IMR-90 (cell line): ENCODE data around the gene FOXL3. TPM values are rescaled to one million over a fixed set of nuclear protein-coding genes. Genes with fewer than 3 reads are reported as not detected.
A peak's percentile ranks its signal among the peaks of the same experiment; 100 is the strongest.

Experiments used
- ATAC-seq: fragments of 200-7000 bp; cut with Tn5 transposase; 2 replicates; pipeline ENCODE4 v1.9.1; 2020; ENCODE audit warnings: low read depth, mild to moderate bottlenecking, moderate library complexity
- BruUV-seq: library from RNA; stranded (reverse); fragments of 400-500 nt; replicated peaks from 2 replicates; lab custom pipeline; 2021; lab: Mats Ljungman, UMichigan
- CTCF ChIA-PET: fragments of 300-600 bp; formaldehyde crosslinking; extraction: SDS; loops from one replicate; lab custom pipeline; 2021; ENCODE audit warnings: antibody characterized with exemption; lab: Yijun Ruan, JAX
- POLR2A ChIA-PET: fragments of 300-600 bp; sonication (Branson Sonifier 250); formaldehyde crosslinking; loops from one replicate; lab custom pipeline; 2022; ENCODE audit warnings: antibody characterized with exemption; ENCODE audit not compliant: unreplicated experiment; lab: Charles Lee
- DNase-seq: peaks from one replicate; pipeline ENCODE4 v3.0.0; 2013
- H2AFZ ChIP-seq: replicated peaks from 2 replicates; pipeline ENCODE3; 2013; ENCODE audit warnings: low read length, mild to moderate bottlenecking; ENCODE audit not compliant: poor library complexity
- H2AK5ac ChIP-seq: 2 replicates; pipeline ENCODE4 v1.6.1; 2013; ENCODE audit warnings: low read depth, low read length, inconsistent platforms
- H2AK9ac ChIP-seq: replicated peaks from 2 replicates; pipeline ENCODE3; 2013; ENCODE audit warnings: mild to moderate bottlenecking, low read depth, low read length, moderate library complexity; ENCODE audit not compliant: poor library complexity
- H2BK120ac ChIP-seq: 2 replicates; pipeline ENCODE4 v1.6.1; 2013; ENCODE audit warnings: low read depth, low read length, inconsistent platforms
- H2BK15ac ChIP-seq: 3 replicates; pipeline ENCODE4 v1.6.1; 2013; ENCODE audit warnings: low read depth, low read length, inconsistent platforms
- H2BK20ac ChIP-seq: 2 replicates; pipeline ENCODE4 v1.6.1; 2013; ENCODE audit warnings: low read depth, mild to moderate bottlenecking, inconsistent platforms, low read length, moderate library complexity
- H2BK5ac ChIP-seq: 2 replicates; pipeline ENCODE4 v1.6.1; 2013; ENCODE audit warnings: mild to moderate bottlenecking, low read depth, low read length, inconsistent platforms; ENCODE audit not compliant: poor library complexity, severe bottlenecking
- H3K14ac ChIP-seq: replicated peaks from 2 replicates; pipeline ENCODE4 v1.6.1; 2013; ENCODE audit warnings: low read depth, low read length, inconsistent platforms
- H3K18ac ChIP-seq: 2 replicates; pipeline ENCODE4 v1.6.1; 2013; ENCODE audit warnings: low read depth, low read length, control low read depth
- H3K23ac ChIP-seq: 2 replicates; pipeline ENCODE4 v1.6.1; 2013; ENCODE audit warnings: low read depth, low read length, inconsistent platforms
- H3K27ac ChIP-seq: 2 replicates; pipeline ENCODE4 v1.5.1; 2013; ENCODE audit warnings: mild to moderate bottlenecking, control low read depth, low read length; ENCODE audit not compliant: insufficient read depth
- H3K27me3 ChIP-seq: 2 replicates; pipeline ENCODE4 v1.6.1; 2013; ENCODE audit warnings: low read length; ENCODE audit not compliant: control insufficient read depth, insufficient read depth
- H3K36me3 ChIP-seq: 2 replicates; pipeline ENCODE4 v1.6.1; 2013; ENCODE audit warnings: low read length, mixed read lengths; ENCODE audit not compliant: control insufficient read depth, insufficient read depth
- H3K4ac ChIP-seq: 2 replicates; pipeline ENCODE4 v1.6.1; 2013; ENCODE audit warnings: low read depth, low read length, inconsistent platforms
- H3K4me1 ChIP-seq: 2 replicates; pipeline ENCODE4 v1.6.1; 2013; ENCODE audit warnings: low read length, mixed read lengths; ENCODE audit not compliant: control insufficient read depth, insufficient read depth
- H3K4me2 ChIP-seq: 2 replicates; pipeline ENCODE4 v1.6.1; 2013; ENCODE audit warnings: low read depth, mild to moderate bottlenecking, control low read depth, low read length, moderate library complexity
- H3K4me3 ChIP-seq: 2 replicates; pipeline ENCODE4 v1.5.1; 2013; ENCODE audit warnings: low read depth, mild to moderate bottlenecking, control low read depth, low read length, moderate library complexity; ENCODE audit not compliant: insufficient read depth
- H3K56ac ChIP-seq: 2 replicates; pipeline ENCODE4 v1.6.1; 2013; ENCODE audit warnings: low read length, inconsistent platforms; ENCODE audit not compliant: insufficient read depth; ENCODE audit errors: extremely low read depth
- H3K79me1 ChIP-seq, 2 experiments: 2 replicates each; pipeline ENCODE4 v1.6.1; 2013; ENCODE audit warnings: low read length in 2 of 2, inconsistent platforms in 1 of 2, low read depth in 1 of 2
- H3K9ac ChIP-seq: 2 replicates; pipeline ENCODE4 v1.6.1; 2013; ENCODE audit warnings: low read depth, low read length, control low read depth
- H3K9me1 ChIP-seq: 2 replicates; pipeline ENCODE4 v1.6.1; 2013; ENCODE audit warnings: low read length, inconsistent platforms; ENCODE audit not compliant: insufficient read depth
- H3K9me3 ChIP-seq: 2 replicates; pipeline ENCODE4 v1.6.1; 2013; ENCODE audit warnings: low read length; ENCODE audit not compliant: control insufficient read depth, insufficient read depth
- H4K20me1 ChIP-seq: 2 replicates; pipeline ENCODE4 v1.6.1; 2013; ENCODE audit warnings: low read length, inconsistent platforms; ENCODE audit not compliant: insufficient read depth
- H4K5ac ChIP-seq: 2 replicates; pipeline ENCODE4 v1.6.1; 2013; ENCODE audit warnings: mild to moderate bottlenecking, low read depth, low read length, control low read depth
- H4K8ac ChIP-seq, 2 experiments: 2 replicates each; pipeline ENCODE4 v1.6.1; 2013; ENCODE audit warnings: low read depth in 2 of 2, low read length in 2 of 2, control low read depth in 1 of 2, inconsistent platforms in 1 of 2
- H4K91ac ChIP-seq: 2 replicates; pipeline ENCODE4 v1.6.1; 2013; ENCODE audit warnings: low read depth, low read length, inconsistent platforms; ENCODE audit not compliant: insufficient read depth
- CEBPB ChIP-seq: IDR thresholded peaks from 2 replicates; pipeline ENCODE4 v1.6.1; 2012; ENCODE audit warnings: low read depth, low read length, improper control_type of control experiment
- CHD1 ChIP-seq: IDR thresholded peaks from 2 replicates; pipeline ENCODE4 v1.6.1; 2012; ENCODE audit warnings: low read depth, low read length, improper control_type of control experiment
- MAFK ChIP-seq: IDR thresholded peaks from 2 replicates; pipeline ENCODE4 v1.6.1; 2012; ENCODE audit warnings: low read depth, low read length, improper control_type of control experiment
- MAZ ChIP-seq: IDR thresholded peaks from 2 replicates; pipeline ENCODE4 v1.6.1; 2012; ENCODE audit warnings: low read depth, mild to moderate bottlenecking, low read length, improper control_type of control experiment, moderate library complexity, borderline replicate concordance
- MXI1 ChIP-seq: IDR thresholded peaks from 2 replicates; pipeline ENCODE4 v1.6.1; 2012; ENCODE audit warnings: low read depth, mild to moderate bottlenecking, low read length, moderate library complexity, borderline replicate concordance
- NFE2L2 ChIP-seq: fragments of 150-350 bp; IDR thresholded peaks from 2 replicates; pipeline ENCODE4 v1.6.1; 2016; ENCODE audit warnings: low read depth, mild to moderate bottlenecking, low read length
- RCOR1 ChIP-seq: IDR thresholded peaks from 2 replicates; pipeline ENCODE4 v1.6.1; 2012; ENCODE audit warnings: mild to moderate bottlenecking, low read length, improper control_type of control experiment; ENCODE audit not compliant: insufficient replicate concordance
- RFX5 ChIP-seq: IDR thresholded peaks from 2 replicates; pipeline ENCODE4 v1.8.0; 2012; ENCODE audit warnings: low read depth, mild to moderate bottlenecking, low read length, moderate library complexity
- SMC3 ChIP-seq: fragments of 150-350 bp; IDR thresholded peaks from 2 replicates; pipeline ENCODE4 v1.6.1; 2016; ENCODE audit warnings: low read depth, mild to moderate bottlenecking, antibody characterized with exemption, low read length, moderate library complexity
- WGBS, 2 experiments: methylation state at CpG; one replicate each; pipeline versions ENCODE4 v1.1.5 to v1.1.7; 2013; ENCODE audit warnings: missing lambda C conversion rate in 2 of 2; ENCODE audit not compliant: insufficient read length in 1 of 2; ENCODE audit errors: extremely low coverage in 2 of 2; 5-methylcytosine and 5-hydroxymethylcytosine counted together
- dilution Hi-C: fragments of 300-500 bp; cut with HindIII; formaldehyde crosslinking; loops from one replicate; pipeline ENCODE4 v1.14.3; 2018; ENCODE audit warnings: low sequenced_read_pairs; ENCODE audit not compliant: unreplicated experiment
- in situ Hi-C: fragments of 300-500 bp; cut with MboI; formaldehyde crosslinking; loops from 3 replicates; pipeline ENCODE4 v1.14.3; 2019; ENCODE audit warnings: low sequenced_read_pairs, inconsistent platforms, mixed read lengths
- intact Hi-C: fragments of 100-400 bp; cut with micrococcal nuclease; formaldehyde crosslinking; loops from 2 replicates; pipeline ENCODE4 v1.10.0; 2022
- polyA plus RNA-seq, 3 experiments: library from polyadenylated mRNA; depleted of rRNA; stranded (reverse); fragments of >200 nt; gene quantifications; 2 replicates each; pipeline ENCODE4 v1.2.3, GENCODE V29; 2012; ENCODE audit warnings: low replicate concordance in 1 of 3
- total RNA-seq: library from RNA; depleted of rRNA; stranded (reverse); fragments of >200 nt; gene quantifications from 2 replicates; pipeline ENCODE4 v1.2.3, GENCODE V29; 2012
- TF ChIP-seq, protein P1 (sequence below): fragments of 150-350 bp; IDR thresholded peaks from 2 replicates; pipeline ENCODE4 v1.6.1; 2017; ENCODE audit warnings: mild to moderate bottlenecking, antibody characterized with exemption, low read length, low read depth
- TF ChIP-seq, protein P2 (sequence below): conservative IDR thresholded peaks from 2 replicates; pipeline ENCODE4 v1.5.1; 2012; ENCODE audit warnings: mild to moderate bottlenecking, low read depth, low read length, improper control_type of control experiment
- TF ChIP-seq, protein P3 (sequence below): fragments of 150-350 bp; IDR thresholded peaks from 2 replicates; pipeline ENCODE4 v1.6.1; 2016; ENCODE audit warnings: low read depth, mild to moderate bottlenecking, low read length, moderate library complexity, borderline replicate concordance

FOXL3 gene
- total and polyA plus RNA-seq, 2 of the 4 experiments (the other 2 are of a cell fraction) = not detected

DNA sequence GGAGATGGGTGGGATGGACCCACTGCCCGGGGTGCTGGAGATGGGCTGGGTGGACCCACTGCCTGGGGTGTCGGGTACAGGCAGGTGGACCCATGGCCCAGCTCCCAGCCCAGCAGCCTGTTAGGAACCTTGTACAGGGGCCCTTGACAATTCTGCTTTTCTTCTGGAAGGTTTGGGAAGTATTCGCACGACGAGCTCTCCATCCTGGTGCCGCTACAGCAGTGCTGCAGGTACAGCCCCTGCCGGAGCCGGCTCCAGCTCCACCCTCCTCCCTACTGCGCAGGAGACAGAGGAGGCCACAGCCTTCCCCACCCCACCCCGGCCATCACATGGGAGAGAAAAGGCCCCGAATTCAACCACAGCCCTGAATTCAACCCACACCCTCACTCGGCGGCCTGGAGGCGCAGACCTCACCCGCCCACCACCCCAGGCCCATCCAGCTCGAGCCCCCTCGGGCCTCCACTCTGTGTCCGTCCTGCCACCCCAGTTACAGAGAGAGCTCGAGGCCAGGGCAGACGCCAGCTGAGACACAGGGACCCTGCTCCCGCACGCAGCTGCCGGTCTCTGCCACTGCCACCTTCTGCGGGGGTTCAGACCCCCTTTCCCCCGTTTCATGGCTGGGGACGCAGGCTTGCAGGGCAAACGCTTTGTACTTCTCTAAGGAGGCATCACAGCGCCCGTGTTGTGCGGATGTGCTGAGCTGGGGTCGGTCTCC is 31.3 kb upstream of the FOXL3 start:
- no peaks in the 10 kb centered on the region for H3K9me1 ChIP-seq
- dilution Hi-C loops = no loop called here
- in situ Hi-C loops = no loop called here
- no peak overlapping the region for H4K5ac ChIP-seq
- no peak overlapping the region for H3K23ac ChIP-seq
- H3K4me3 ChIP-seq = no peak overlapping the region
- H3K36me3 ChIP-seq = peaks cover 77% of the 10 kb centered on the region
- H3K4me1 ChIP-seq = no peaks in the 10 kb centered on the region
- no peaks in the 10 kb centered on the region for H3K27me3 ChIP-seq
- no peaks in the 10 kb centered on the region for H3K79me1 ChIP-seq
- H3K9me3 ChIP-seq = peaks cover 25% of the 10 kb centered on the region
- H2AFZ ChIP-seq = no peak overlapping the region
- H3K9ac ChIP-seq = no peak overlapping the region
- no peak overlapping the region for H4K8ac ChIP-seq
- H3K14ac ChIP-seq = no peak overlapping the region
- DNase-seq = no peak
- no TSS peak for BruUV-seq
- no peak overlapping the region for H2BK15ac ChIP-seq
- 100% methylated on average over 7 of the region's 31 CpGs; no CpG with 5 or more reads in 1 of the 2 experiments for WGBS, 2 experiments
- ChIA-PET CTCF (no interaction called here), POLR2A (no interaction called here)
- no peak overlapping the region for H2BK5ac ChIP-seq
- TF ChIP-seq RFX5 (no peak), MXI1 (no peak), MAFK (no peak), CHD1 (no peak), RCOR1 (no peak), CEBPB (no peak), SMC3 (no peak), NFE2L2 (no peak), MAZ (no peak)
- TF ChIP-seq, protein P1, sequence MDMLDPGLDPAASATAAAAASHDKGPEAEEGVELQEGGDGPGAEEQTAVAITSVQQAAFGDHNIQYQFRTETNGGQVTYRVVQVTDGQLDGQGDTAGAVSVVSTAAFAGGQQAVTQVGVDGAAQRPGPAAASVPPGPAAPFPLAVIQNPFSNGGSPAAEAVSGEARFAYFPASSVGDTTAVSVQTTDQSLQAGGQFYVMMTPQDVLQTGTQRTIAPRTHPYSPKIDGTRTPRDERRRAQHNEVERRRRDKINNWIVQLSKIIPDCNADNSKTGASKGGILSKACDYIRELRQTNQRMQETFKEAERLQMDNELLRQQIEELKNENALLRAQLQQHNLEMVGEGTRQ = no peak
- TF ChIP-seq, protein P2, sequence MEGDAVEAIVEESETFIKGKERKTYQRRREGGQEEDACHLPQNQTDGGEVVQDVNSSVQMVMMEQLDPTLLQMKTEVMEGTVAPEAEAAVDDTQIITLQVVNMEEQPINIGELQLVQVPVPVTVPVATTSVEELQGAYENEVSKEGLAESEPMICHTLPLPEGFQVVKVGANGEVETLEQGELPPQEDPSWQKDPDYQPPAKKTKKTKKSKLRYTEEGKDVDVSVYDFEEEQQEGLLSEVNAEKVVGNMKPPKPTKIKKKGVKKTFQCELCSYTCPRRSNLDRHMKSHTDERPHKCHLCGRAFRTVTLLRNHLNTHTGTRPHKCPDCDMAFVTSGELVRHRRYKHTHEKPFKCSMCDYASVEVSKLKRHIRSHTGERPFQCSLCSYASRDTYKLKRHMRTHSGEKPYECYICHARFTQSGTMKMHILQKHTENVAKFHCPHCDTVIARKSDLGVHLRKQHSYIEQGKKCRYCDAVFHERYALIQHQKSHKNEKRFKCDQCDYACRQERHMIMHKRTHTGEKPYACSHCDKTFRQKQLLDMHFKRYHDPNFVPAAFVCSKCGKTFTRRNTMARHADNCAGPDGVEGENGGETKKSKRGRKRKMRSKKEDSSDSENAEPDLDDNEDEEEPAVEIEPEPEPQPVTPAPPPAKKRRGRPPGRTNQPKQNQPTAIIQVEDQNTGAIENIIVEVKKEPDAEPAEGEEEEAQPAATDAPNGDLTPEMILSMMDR = no peak
- TF ChIP-seq, protein P3, sequence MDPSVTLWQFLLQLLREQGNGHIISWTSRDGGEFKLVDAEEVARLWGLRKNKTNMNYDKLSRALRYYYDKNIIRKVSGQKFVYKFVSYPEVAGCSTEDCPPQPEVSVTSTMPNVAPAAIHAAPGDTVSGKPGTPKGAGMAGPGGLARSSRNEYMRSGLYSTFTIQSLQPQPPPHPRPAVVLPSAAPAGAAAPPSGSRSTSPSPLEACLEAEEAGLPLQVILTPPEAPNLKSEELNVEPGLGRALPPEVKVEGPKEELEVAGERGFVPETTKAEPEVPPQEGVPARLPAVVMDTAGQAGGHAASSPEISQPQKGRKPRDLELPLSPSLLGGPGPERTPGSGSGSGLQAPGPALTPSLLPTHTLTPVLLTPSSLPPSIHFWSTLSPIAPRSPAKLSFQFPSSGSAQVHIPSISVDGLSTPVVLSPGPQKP = no peak
- no peak overlapping the region for H3K18ac ChIP-seq
- intact Hi-C loops = no loop called here
- H3K4ac ChIP-seq = no peak overlapping the region
- H3K27ac ChIP-seq = no peak overlapping the region
- H3K56ac ChIP-seq = no peak overlapping the region
- no peak overlapping the region for H2AK5ac ChIP-seq
- ATAC-seq = no peak
- peak overlapping the region; percentile 28 for H2AK9ac ChIP-seq
- H3K4me2 ChIP-seq = no peak overlapping the region
- no peaks in the 10 kb centered on the region for H4K20me1 ChIP-seq
- no peak overlapping the region for H2BK120ac ChIP-seq
- H2BK20ac ChIP-seq = no peak overlapping the region
- H4K91ac ChIP-seq = no peak overlapping the region
